HG02571 (cell line): ENCODE measurements around the gene APOB.

Source experiments
- ATAC-seq: cut with Tn5 transposase; IDR thresholded peaks from one replicate; pipeline ENCODE4 v1.9.1; 2021; ENCODE audit warnings: mild to moderate bottlenecking, moderate library complexity; ENCODE audit not compliant: unreplicated experiment

APOB gene

GRCh38 chr2:21043744-21044532, at the start of gene APOB:
TSS of gene APOB (minus strand) at chr2:21044073. CDS start at chr2:21043945, 128 bp downstream.
- ATAC-seq, result no peak

GRCh38 chr2:21092308-21092869, 48.5 kb upstream of the APOB start:
- no peak for ATAC-seq

GRCh38 chr2:21084401-21084800, 40.5 kb upstream of the APOB start:
- ATAC-seq, result no peak

GRCh38 chr2:21083482-21083881, 39.6 kb upstream of the APOB start:
- ATAC-seq, result no peak

GRCh38 chr2:21078296-21078695, 34.4 kb upstream of the APOB start:
- no peak for ATAC-seq

GRCh38 chr2:21072477-21073242, 28.8 kb upstream of the APOB start:
- no peak for ATAC-seq

- no peak for ATAC-seq
Observed at GRCh38 chr2:21070341-21071257, 26.7 kb upstream of the APOB start.

GRCh38 chr2:21069746-21070340, 26.0 kb upstream of the APOB start:
- ATAC-seq, result no peak

GRCh38 chr2:21067859-21068537, 24.1 kb upstream of the APOB start:
- ATAC-seq, result no peak

GRCh38 chr2:21067125-21067524, 23.3 kb upstream of the APOB start:
- ATAC-seq, result no peak

GRCh38 chr2:21059885-21060610, 16.2 kb upstream of the APOB start:
- ATAC-seq, result no peak

- no peak for ATAC-seq
Observed at GRCh38 chr2:21057097-21057496, 13.2 kb upstream of the APOB start.

GRCh38 chr2:21055879-21056790, 12.3 kb upstream of the APOB start:
- ATAC-seq, result no peak

- no peak for ATAC-seq
Observed at GRCh38 chr2:21055451-21055850, 11.6 kb upstream of the APOB start.

GRCh38 chr2:21054011-21054410, 10.1 kb upstream of the APOB start:
- no peak for ATAC-seq

GRCh38 chr2:21052044-21052443, 8.2 kb upstream of the APOB start:
- no peak for ATAC-seq

- ATAC-seq, result no peak
Observed at GRCh38 chr2:21050164-21050563, 6.3 kb upstream of the APOB start.
